ENCODE results near the gene CSPG5. TPM values are rescaled to one million over a fixed set of nuclear protein-coding genes. Genes with fewer than 3 reads are reported as not detected.

The CSPG5 gene
- total and polyA plus RNA-seq, 2 donors from 2014 or later: 0.16 to 0.67 TPM

DNA sequence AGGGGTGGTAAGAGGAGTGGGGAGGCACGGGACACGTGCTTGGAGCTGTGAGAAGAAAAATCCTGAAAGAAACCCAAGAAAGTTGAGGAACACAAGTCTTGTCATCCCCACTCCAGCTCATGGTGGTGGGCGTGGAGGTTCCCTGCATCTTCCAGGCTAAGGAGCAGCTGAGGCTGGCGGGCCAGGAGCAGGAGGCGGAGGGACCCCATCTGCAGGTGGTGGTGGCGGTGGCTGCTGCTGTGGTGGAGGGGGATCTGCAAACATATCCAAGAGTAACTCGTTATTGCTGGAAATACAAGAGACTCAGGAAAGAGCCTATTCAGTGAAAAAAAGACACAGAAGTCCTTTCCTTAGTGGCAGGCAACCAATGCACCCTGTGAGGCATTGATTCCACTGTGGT is 9.4 kb upstream of the CSPG5 start:
- no peak for FAIRE-seq
- Histone ChIP-seq H3K9me3 (ENCODE audit: control insufficient read depth in 2 of 3, insufficient read depth in 1 of 3, low read length in 3 of 3) (no peaks in the 10 kb centered on the region), H3K36me3 (ENCODE audit: control insufficient read depth in 2 of 3, insufficient read depth in 3 of 3, low read length in 3 of 3) (peaks cover 2 to 39% (median 32%) of the 10 kb centered on the region in 3 donors), H3K27ac (ENCODE audit: low read depth in 2 of 2, low read length in 2 of 2) (no peak overlapping the region), H3K4me1 (ENCODE audit: control insufficient read depth in 2 of 3, insufficient read depth in 2 of 3, low read depth in 1 of 3, low read length in 3 of 3) (no peaks in the 10 kb centered on the region), H3K4me3 (ENCODE audit: low read length in 3 of 3) (no peak overlapping the region), H3K27me3 (ENCODE audit: control insufficient read depth, insufficient read depth, low read length) (no peaks in the 10 kb centered on the region), H3K9ac (ENCODE audit: low read length in 3 of 3) (no peak overlapping the region)
- intact Hi-C loops (cut with DNase I): no loop called here
- TF ChIP-seq, protein P1, sequence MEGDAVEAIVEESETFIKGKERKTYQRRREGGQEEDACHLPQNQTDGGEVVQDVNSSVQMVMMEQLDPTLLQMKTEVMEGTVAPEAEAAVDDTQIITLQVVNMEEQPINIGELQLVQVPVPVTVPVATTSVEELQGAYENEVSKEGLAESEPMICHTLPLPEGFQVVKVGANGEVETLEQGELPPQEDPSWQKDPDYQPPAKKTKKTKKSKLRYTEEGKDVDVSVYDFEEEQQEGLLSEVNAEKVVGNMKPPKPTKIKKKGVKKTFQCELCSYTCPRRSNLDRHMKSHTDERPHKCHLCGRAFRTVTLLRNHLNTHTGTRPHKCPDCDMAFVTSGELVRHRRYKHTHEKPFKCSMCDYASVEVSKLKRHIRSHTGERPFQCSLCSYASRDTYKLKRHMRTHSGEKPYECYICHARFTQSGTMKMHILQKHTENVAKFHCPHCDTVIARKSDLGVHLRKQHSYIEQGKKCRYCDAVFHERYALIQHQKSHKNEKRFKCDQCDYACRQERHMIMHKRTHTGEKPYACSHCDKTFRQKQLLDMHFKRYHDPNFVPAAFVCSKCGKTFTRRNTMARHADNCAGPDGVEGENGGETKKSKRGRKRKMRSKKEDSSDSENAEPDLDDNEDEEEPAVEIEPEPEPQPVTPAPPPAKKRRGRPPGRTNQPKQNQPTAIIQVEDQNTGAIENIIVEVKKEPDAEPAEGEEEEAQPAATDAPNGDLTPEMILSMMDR (IDR thresholded peaks at IDR 0.05; ENCODE audit: borderline replicate concordance, extremely low read depth, insufficient read depth): no peak
- DNase-seq: no peak

- Histone ChIP-seq H3K36me3 (ENCODE audit: control insufficient read depth in 2 of 3, insufficient read depth in 3 of 3, low read length in 3 of 3) (peaks cover 2 to 39% (median 32%) of the 10 kb centered on the region in 3 donors), H3K4me1 (ENCODE audit: control insufficient read depth in 2 of 3, insufficient read depth in 2 of 3, low read depth in 1 of 3, low read length in 3 of 3) (no peaks in the 10 kb centered on the region), H3K9ac (ENCODE audit: low read length in 3 of 3) (no peak overlapping the region), H3K9me3 (ENCODE audit: control insufficient read depth in 2 of 3, insufficient read depth in 1 of 3, low read length in 3 of 3) (no peaks in the 10 kb centered on the region), H3K27me3 (ENCODE audit: control insufficient read depth, insufficient read depth, low read length) (no peaks in the 10 kb centered on the region), H3K27ac (ENCODE audit: low read depth in 2 of 2, low read length in 2 of 2) (no peak overlapping the region), H3K4me3 (ENCODE audit: low read length in 3 of 3) (no peak overlapping the region)
- DNase-seq (no peak), FAIRE-seq (no peak)
- TF ChIP-seq, protein P1 (IDR thresholded peaks at IDR 0.05; ENCODE audit: borderline replicate concordance, extremely low read depth, insufficient read depth): no peak
- intact Hi-C loops (cut with DNase I): no loop called here
These were observed 8.1 kb upstream of the CSPG5 start for GRCh38 chr3:47586746-47587145.

GRCh38 chr3:47583320-47584075 is 4.8 kb upstream of the CSPG5 start:
- Histone ChIP-seq H3K4me3 (ENCODE audit: low read length in 3 of 3) (no peak overlapping the region), H3K4me1 (ENCODE audit: control insufficient read depth in 2 of 3, insufficient read depth in 2 of 3, low read depth in 1 of 3, low read length in 3 of 3) (no peaks in the 10 kb centered on the region), H3K36me3 (ENCODE audit: control insufficient read depth in 2 of 3, insufficient read depth in 3 of 3, low read length in 3 of 3) (peaks cover 0 to 19% (median 18%) of the 10 kb centered on the region in 3 donors), H3K9ac (ENCODE audit: low read length in 3 of 3) (no peak overlapping the region), H3K9me3 (ENCODE audit: control insufficient read depth in 2 of 3, insufficient read depth in 1 of 3, low read length in 3 of 3) (no peaks in the 10 kb centered on the region), H3K27ac (ENCODE audit: low read depth in 2 of 2, low read length in 2 of 2) (no peak overlapping the region), H3K27me3 (ENCODE audit: control insufficient read depth, insufficient read depth, low read length) (no peaks in the 10 kb centered on the region)
- TF ChIP-seq, protein P1 (IDR thresholded peaks at IDR 0.05; ENCODE audit: borderline replicate concordance, extremely low read depth, insufficient read depth): no peak
- intact Hi-C loops (cut with DNase I): no loop called here
- FAIRE-seq (no peak), DNase-seq (no peak)
